GM23338 (cell line): Measurements from ENCODE around the gene RAD1. TPM values are rescaled to one million over a fixed set of nuclear protein-coding genes. Genes with fewer than 3 reads are reported as not detected.

Experiments
- ATAC-seq: fragments of 200-7000 bp; cut with Tn5 transposase; 3 replicates; pipeline ENCODE4 v1.9.1; 2020
- DNase-seq: peaks from one replicate; pipeline ENCODE4 v3.0.0-alpha.2; 2015; ENCODE audit warnings: low spot score
- H2AFZ ChIP-seq: fragments of 200-600 bp; sonication (generic); 2 replicates; pipeline ENCODE4 v1.8.0; 2016; ENCODE audit warnings: antibody characterized with exemption, mild to moderate bottlenecking, moderate library complexity
- H3F3A ChIP-seq: fragments of 200-600 bp; sonication (generic); replicated peaks from 2 replicates; pipeline ENCODE4 v1.8.0; 2017; ENCODE audit warnings: antibody characterized with exemption, mixed run types, low read depth
- H3K27ac ChIP-seq: fragments of 200-600 bp; sonication (generic); 2 replicates; pipeline ENCODE4 v1.6.1; 2016; ENCODE audit warnings: low read depth
- H3K27me3 ChIP-seq: fragments of 200-600 bp; sonication (generic); 2 replicates; pipeline ENCODE4 v1.8.0; 2016; ENCODE audit warnings: mild to moderate bottlenecking, mixed run types, moderate library complexity; ENCODE audit not compliant: insufficient read depth
- H3K36me3 ChIP-seq: fragments of 200-600 bp; sonication (generic); 2 replicates; pipeline ENCODE4 v1.8.0; 2016; ENCODE audit warnings: mild to moderate bottlenecking; ENCODE audit not compliant: insufficient read depth
- H3K4me1 ChIP-seq: fragments of 200-600 bp; sonication (generic); 2 replicates; pipeline ENCODE4 v1.8.0; 2016; ENCODE audit warnings: mild to moderate bottlenecking, moderate library complexity; ENCODE audit not compliant: insufficient read depth
- H3K4me2 ChIP-seq: fragments of 200-600 bp; sonication (generic); 2 replicates; pipeline ENCODE4 v1.7.1; 2017; ENCODE audit warnings: mixed run types
- H3K4me3 ChIP-seq: fragments of 200-600 bp; sonication (generic); 2 replicates; pipeline ENCODE4 v1.6.1; 2016; ENCODE audit warnings: mixed run types
- H3K79me2 ChIP-seq: fragments of 200-600 bp; sonication (generic); replicated peaks from 2 replicates; pipeline ENCODE4 v1.8.0; 2017; ENCODE audit warnings: mild to moderate bottlenecking; ENCODE audit not compliant: insufficient read depth
- H3K9me2 ChIP-seq: fragments of 200-600 bp; sonication (generic); 2 replicates; pipeline ENCODE4 v1.8.0; 2017; ENCODE audit not compliant: insufficient read depth
- H4K20me1 ChIP-seq: fragments of 200-600 bp; sonication (generic); replicated peaks from 2 replicates; pipeline ENCODE4 v1.8.0; 2017; ENCODE audit warnings: mild to moderate bottlenecking; ENCODE audit not compliant: insufficient read depth
- H3K27ac Mint-ChIP-seq: 2 replicates; pipeline ENCODE4 v1.8.0; 2020; ENCODE audit warnings: inconsistent platforms, mild to moderate bottlenecking, moderate library complexity, mixed read lengths
- H3K27me3 Mint-ChIP-seq: 3 replicates; pipeline ENCODE4 v1.8.0; 2022; ENCODE audit warnings: low read depth, mild to moderate bottlenecking, moderate library complexity, mixed read lengths, inconsistent platforms; ENCODE audit not compliant: insufficient read depth, poor library complexity
- H3K36me3 Mint-ChIP-seq: 3 replicates; pipeline ENCODE4 v1.8.0; 2021; ENCODE audit warnings: low read depth, mild to moderate bottlenecking, inconsistent platforms, moderate library complexity, mixed read lengths
- H3K4me1 Mint-ChIP-seq: 3 replicates; pipeline ENCODE4 v1.8.0; 2020; ENCODE audit warnings: mild to moderate bottlenecking, inconsistent platforms, mixed read lengths
- H3K4me3 Mint-ChIP-seq: 3 replicates; pipeline ENCODE4 v1.8.0; 2021; ENCODE audit warnings: moderate library complexity, mild to moderate bottlenecking, inconsistent platforms, mixed read lengths
- H3K9me3 Mint-ChIP-seq: 3 replicates; pipeline ENCODE4 v1.8.0; 2020; ENCODE audit warnings: moderate library complexity, mild to moderate bottlenecking, inconsistent platforms, mixed read lengths
- CTCF ChIP-seq, 2 experiments: fragments of 200-600 bp in 1 of 2; sonication (generic) in 1 of 2; conservative IDR thresholded peaks; 2 replicates each; pipeline versions ENCODE4 v1.5.1 to v1.6.1; 2016 to 2017; ENCODE audit warnings: antibody characterized with exemption in 2 of 2, low read depth in 2 of 2, mild to moderate bottlenecking in 2 of 2, moderate library complexity in 1 of 2
- ETS1 ChIP-seq: IDR thresholded peaks from 2 replicates; pipeline ENCODE4 v1.6.1; 2016; ENCODE audit warnings: antibody characterized with exemption
- EZH2phosphoT487 ChIP-seq: fragments of 200-600 bp; sonication (generic); IDR thresholded peaks from one replicate; pipeline ENCODE4 v1.8.1; 2018; ENCODE audit warnings: antibody characterized with exemption; ENCODE audit not compliant: unreplicated experiment
- JUNB ChIP-seq: IDR thresholded peaks from one replicate; pipeline ENCODE4 v1.6.1; 2016; ENCODE audit warnings: antibody characterized with exemption; ENCODE audit not compliant: unreplicated experiment
- NANOG ChIP-seq: IDR thresholded peaks from 2 replicates; pipeline ENCODE4 v1.6.1; 2016; ENCODE audit warnings: antibody characterized with exemption, borderline replicate concordance
- POLR2AphosphoS5 ChIP-seq: IDR thresholded peaks from 2 replicates; pipeline ENCODE4 v1.6.1; 2016; ENCODE audit warnings: antibody characterized with exemption, low read depth
- REST ChIP-seq: IDR thresholded peaks from one replicate; pipeline ENCODE4 v1.6.1; 2018; ENCODE audit warnings: antibody characterized with exemption; ENCODE audit not compliant: unreplicated experiment
- ZNF114 ChIP-seq: fragments of 250-450 bp; sonication (Bioruptor Pico); IDR thresholded peaks from 2 replicates; pipeline ENCODE4 v1.5.0; 2020; ENCODE audit warnings: mild to moderate bottlenecking, moderate library complexity
- ZNF331 ChIP-seq: fragments of 250-450 bp; sonication (Bioruptor Pico); IDR thresholded peaks from 2 replicates; pipeline ENCODE4 v1.5.0; 2020; ENCODE audit warnings: low read depth, mild to moderate bottlenecking, moderate library complexity
- polyA plus RNA-seq: library from polyadenylated mRNA; unstranded; fragments of >200 nt; fragmentation: Nextera tagmentation; extraction: Ambion mirVana; gene quantifications from 2 replicates; pipeline ENCODE4 v1.2.1, GENCODE V29; 2016
- total RNA-seq: library from RNA; depleted of rRNA; stranded (reverse); fragments of >200 nt; shearing (Covaris generic); gene quantifications from 2 replicates; pipeline ENCODE4 v1.2.3, GENCODE V29; 2014

Gene RAD1
- total and polyA plus RNA-seq, 2 experiments from 2014 or later, result 39.3 to 40.9 TPM

GRCh38 chr5:34866989-34867471 lies 48.3 kb downstream of the RAD1 start:
- Histone ChIP-seq H2AFZ (no peak overlapping the region), H3K36me3 (no peaks in the 10 kb centered on the region), H3K27me3 (no peaks in the 10 kb centered on the region), H3K4me1 (peaks cover 42% of the 10 kb centered on the region), H3K4me2 (0 out of 2 replicates have a peak overlapping the region, but pooled peaks have one; percentile 0), H3K9me2 (no peaks in the 10 kb centered on the region), H3F3A (no peaks in the 10 kb centered on the region), H3K27ac (no peak overlapping the region), H3K79me2 (no peaks in the 10 kb centered on the region), H3K4me3 (no peak overlapping the region), H4K20me1 (no peaks in the 10 kb centered on the region)
- no peak for TF ChIP-seq REST
- TF ChIP-seq CTCF (conservative IDR thresholded peaks at IDR 0.05; ENCODE audit: low read depth in 2 of 2), result no peak
- no peak for TF ChIP-seq POLR2AphosphoS5
- no peak for TF ChIP-seq NANOG
- no peak for TF ChIP-seq ZNF114 (CRISPR knock-in tag)
- no peak for TF ChIP-seq ETS1
- TF ChIP-seq EZH2phosphoT487, result no peak
- Mint-ChIP-seq H3K27ac (peak overlapping the region; percentile 93), H3K4me1 (peaks cover 52% of the 10 kb centered on the region), H3K4me3 (no peak overlapping the region), H3K27me3 (no peaks in the 10 kb centered on the region), H3K36me3 (peaks cover 11% of the 10 kb centered on the region), H3K9me3 (no peaks in the 10 kb centered on the region)
- ATAC-seq (peak; percentile 41), DNase-seq (no peak)

GRCh38 chr5:34865091-34865490 lies 50.2 kb downstream of the RAD1 start:
- Mint-ChIP-seq H3K4me1 (peaks cover 58% of the 10 kb centered on the region), H3K27ac (peak overlapping the region; percentile 98), H3K4me3 (peak overlapping the region; percentile 60), H3K36me3 (peaks cover 3% of the 10 kb centered on the region; the same call in 2 of the 3 replicates), H3K27me3 (no peaks in the 10 kb centered on the region), H3K9me3 (no peaks in the 10 kb centered on the region)
- no peak for DNase-seq
- Histone ChIP-seq H3K79me2 (no peaks in the 10 kb centered on the region), H3K27me3 (no peaks in the 10 kb centered on the region), H4K20me1 (no peaks in the 10 kb centered on the region), H3F3A (no peaks in the 10 kb centered on the region), H3K36me3 (no peaks in the 10 kb centered on the region), H3K9me2 (no peaks in the 10 kb centered on the region), H3K27ac (peak overlapping the region; percentile 89), H3K4me2 (peak overlapping the region; percentile 50), H3K4me1 (peaks cover 47% of the 10 kb centered on the region), H2AFZ (no peak overlapping the region), H3K4me3 (peak overlapping the region; percentile 20; the same call in 1 of the 2 replicates)
- TF ChIP-seq ZNF331 (no peak), JUNB (no peak)
- no peak for ATAC-seq
